A549 (cell line): ENCODE measurements around the gene DDN. TPM values are rescaled to one million over a fixed set of nuclear protein-coding genes. Genes with fewer than 3 reads are reported as not detected.
A peak's percentile ranks its signal among the peaks of the same experiment; 100 is the strongest.

Experiments
- ATAC-seq, 2 experiments: fragments of 200-7000 bp in 1 of 2; fragments of >200 bp in 1 of 2; cut with Nextera tagmentation in 1 of 2; cut with Tn5 transposase in 1 of 2; 3 replicates each; pipeline versions ENCODE4 v1.8.0 to v1.9.1; 2018 to 2020; ENCODE audit warnings: mild to moderate bottlenecking in 1 of 2, moderate library complexity in 1 of 2
- CTCF ChIA-PET: fragments of 300-600 bp; sonication (Branson Sonifier 250); formaldehyde crosslinking; extraction: SDS; loops from one replicate; lab custom pipeline; 2021; ENCODE audit warnings: antibody characterized with exemption, inconsistent platforms; lab: Yijun Ruan, JAX
- POLR2A ChIA-PET: fragments of 350-600 bp; formaldehyde crosslinking; extraction: SDS; loops from one replicate; lab custom pipeline; 2021; ENCODE audit warnings: antibody characterized with exemption, inconsistent platforms; lab: Yijun Ruan, JAX
- DNase-seq, 2 experiments: peaks; one replicate each; pipeline versions ENCODE4 v3.0.0 to v3.0.0-alpha.2; 2011 to 2016; ENCODE audit warnings: low read depth in 1 of 2, low spot score in 1 of 2
- FAIRE-seq: peaks from 2 replicates; lab custom pipeline; 2011; peaks lifted over from hg19 to GRCh38; lab: Jason Lieb, UNC
- H3K27ac ChIP-seq, 2 experiments: fragments of >200 bp; sonication (Bioruptor Twin); formaldehyde crosslinking; 3 replicates each; pipeline ENCODE4 v1.5.1; 2016 to 2017
- H3K4me1 ChIP-seq: fragments of >200 bp; sonication (Bioruptor Twin); formaldehyde crosslinking; 3 replicates; pipeline ENCODE4 v1.6.1; 2016
- H3K4me2 ChIP-seq: fragments of >200 bp; sonication (Bioruptor Twin); formaldehyde crosslinking; 3 replicates; pipeline ENCODE4 v1.6.1; 2016
- H3K4me3 ChIP-seq: fragments of >200 bp; sonication (Bioruptor Twin); formaldehyde crosslinking; 3 replicates; pipeline ENCODE4 v1.5.1; 2016
- H3K9me3 ChIP-seq: fragments of >200 bp; sonication (Bioruptor Twin); formaldehyde crosslinking; 3 replicates; pipeline ENCODE4 v1.6.1; 2016
- BHLHE40 ChIP-seq: IDR thresholded peaks from 2 replicates; pipeline ENCODE4 v1.6.1; 2012; ENCODE audit warnings: low read depth, low read length, inconsistent platforms
- CBX8 ChIP-seq: fragments of 200-600 bp; sonication (generic); IDR thresholded peaks from 2 replicates; pipeline ENCODE4 v1.6.1; 2016
- CHD2 ChIP-seq: fragments of 150-350 bp; IDR thresholded peaks from 2 replicates; pipeline ENCODE4 v1.6.1; 2014; ENCODE audit warnings: low read length; ENCODE audit not compliant: partially characterized antibody
- CHD4 ChIP-seq: fragments of 200-600 bp; sonication (generic); IDR thresholded peaks from 2 replicates; pipeline ENCODE4 v1.6.1; 2016; ENCODE audit warnings: antibody characterized with exemption, mild to moderate bottlenecking, borderline replicate concordance
- CTCF ChIP-seq: fragments of >200 bp; sonication (Bioruptor Twin); formaldehyde crosslinking; IDR thresholded peaks from 3 replicates; pipeline ENCODE4 v1.5.1; 2016
- EHMT2 ChIP-seq: fragments of 200-600 bp; sonication (generic); IDR thresholded peaks from 2 replicates; pipeline ENCODE4 v1.6.1; 2016; ENCODE audit warnings: antibody characterized with exemption, low read depth, mild to moderate bottlenecking, moderate library complexity
- ESRRA ChIP-seq: fragments of 150-350 bp; IDR thresholded peaks from 2 replicates; pipeline ENCODE4 v1.6.1; 2014; ENCODE audit warnings: mild to moderate bottlenecking, low read length, borderline replicate concordance
- FOSL2 ChIP-seq, 2 experiments: fragments of 450-650 bp in 1 of 2; fragments of >200 bp in 1 of 2; sonication (Bioruptor Twin) in 1 of 2; formaldehyde crosslinking; IDR thresholded peaks; 2 replicates each; pipeline versions ENCODE4 v1.5.0 to v1.6.1; 2016 to 2020; ENCODE audit warnings: mild to moderate bottlenecking in 1 of 2, moderate library complexity in 1 of 2
- FOXS1 ChIP-seq: fragments of 250-450 bp; sonication (Bioruptor Pico); IDR thresholded peaks from 2 replicates; pipeline ENCODE4 v1.5.0; 2020; ENCODE audit warnings: mild to moderate bottlenecking, moderate library complexity
- MAX ChIP-seq: IDR thresholded peaks from 2 replicates; pipeline ENCODE4 v1.6.1; 2012
- MAZ ChIP-seq: fragments of 150-350 bp; IDR thresholded peaks from 2 replicates; pipeline ENCODE4 v1.6.1; 2014; ENCODE audit warnings: antibody characterized with exemption, low read depth, low read length, borderline replicate concordance
- NFE2L2 ChIP-seq: fragments of 150-350 bp; conservative IDR thresholded peaks from 2 replicates; pipeline ENCODE4 v1.6.1; 2014; ENCODE audit warnings: low read length
- PBX3 ChIP-seq: IDR thresholded peaks from 2 replicates; pipeline ENCODE4 v1.6.1; 2012
- POLR2AphosphoS2 ChIP-seq: conservative IDR thresholded peaks from 2 replicates; pipeline ENCODE4 v1.6.1; 2012; ENCODE audit warnings: low read length, improper control_type of control experiment, inconsistent platforms
- RAD21 ChIP-seq, 2 experiments: fragments of >200 bp in 1 of 2; sonication (Bioruptor Twin) in 1 of 2; formaldehyde crosslinking in 1 of 2; IDR thresholded peaks in 1 of 2; conservative IDR thresholded peaks in 1 of 2; 2 replicates in 1 of 2; 3 replicates in 1 of 2; pipeline ENCODE4 v1.6.1; 2012 to 2018; ENCODE audit warnings: inconsistent platforms in 1 of 2
- RARB ChIP-seq: fragments of 250-450 bp; sonication (Bioruptor Pico); IDR thresholded peaks from 2 replicates; pipeline ENCODE4 v1.8.0; 2021; ENCODE audit warnings: mild to moderate bottlenecking, moderate library complexity
- SMC3 ChIP-seq: fragments of >200 bp; sonication (Bioruptor Twin); formaldehyde crosslinking; IDR thresholded peaks from 3 replicates; pipeline ENCODE4 v1.6.1; 2018; ENCODE audit warnings: inconsistent platforms
- TFCP2L1 ChIP-seq: fragments of 250-450 bp; sonication (Bioruptor Pico); IDR thresholded peaks from 2 replicates; pipeline ENCODE4 v1.5.0; 2021; ENCODE audit warnings: mild to moderate bottlenecking
- ZFP36 ChIP-seq: fragments of 450-650 bp; IDR thresholded peaks from 2 replicates; pipeline ENCODE4 v1.6.1; 2014; ENCODE audit warnings: borderline replicate concordance; ENCODE audit not compliant: partially characterized antibody
- ZNF302 ChIP-seq: fragments of 250-450 bp; sonication (Bioruptor Pico); IDR thresholded peaks from 2 replicates; pipeline ENCODE4 v1.9.0; 2021; ENCODE audit warnings: inconsistent platforms, mild to moderate bottlenecking, moderate library complexity
- polyA plus RNA-seq, 4 experiments: library from polyadenylated mRNA; depleted of rRNA in 3 of 4; stranded (reverse); fragments of >200 nt; fragmentation: RNase III in 1 of 4; extraction: RNeasy Plus Mini Kit Qiagen cat#74134 plus additional on column Dnase treatment in 1 of 4; gene quantifications; 2 replicates in 3 of 4; 3 replicates in 1 of 4; pipeline ENCODE4 v1.2.3, GENCODE V29; 2011 to 2017
- TF ChIP-seq, protein P1 (sequence below): fragments of 150-350 bp; IDR thresholded peaks from 2 replicates; pipeline ENCODE4 v1.6.1; 2014; ENCODE audit warnings: low read depth, mild to moderate bottlenecking, low read length
- TF ChIP-seq, protein P2 (sequence below): fragments of 250-450 bp; sonication (Bioruptor Pico); IDR thresholded peaks from 2 replicates; pipeline ENCODE4 v1.5.0; 2020; ENCODE audit warnings: low read depth, mild to moderate bottlenecking, moderate library complexity

The DDN gene
- polyA plus RNA-seq, 2 of the 4 experiments (the other 2 are of a cell fraction) = 0.12 to 0.50 TPM

- H3K9me3 ChIP-seq = no peaks in the 10 kb centered on the region
- peaks cover 13% of the 10 kb centered on the region for H3K4me1 ChIP-seq
- FAIRE-seq (no peak), ATAC-seq (peak; percentile 83 to 84), DNase-seq (no peak)
- no peak overlapping the region for H3K4me3 ChIP-seq
- ChIA-PET CTCF (interaction anchor here (0.8 to 77.5 kb wide), 4 partner anchors 11 to 81 kb away, joined by 3 to 2584 read pairs (median 1294); partner anchors contain the start of genes ARF3, DDN, FKBP11 and PRKAG1), POLR2A (no interaction called here)
- H3K27ac ChIP-seq = no peak overlapping the region
- TF ChIP-seq ZNF302 (CRISPR knock-in tag) = no peak
- TF ChIP-seq ESRRA = no peak
- TF ChIP-seq BHLHE40 = no peak
- no peak for TF ChIP-seq FOXS1 (CRISPR knock-in tag)
- no peak for TF ChIP-seq CBX8
- no peak for TF ChIP-seq CHD2
- no peak for TF ChIP-seq POLR2AphosphoS2
- TF ChIP-seq FOSL2 (IDR thresholded peaks at IDR 0.05) = no peak
- no peak for TF ChIP-seq FOSL2 (CRISPR knock-in tag; IDR thresholded peaks at IDR 0.05)
- TF ChIP-seq PBX3 = no peak
- peak; percentile 35 to 61; a peak in 3 of 5 replicates for TF ChIP-seq RAD21 (conservative IDR thresholded peaks at IDR 0.05 in 1 of 2, IDR thresholded peaks at IDR 0.05 in 1 of 2)
- no peak for TF ChIP-seq CHD4
- TF ChIP-seq TFCP2L1 = no peak
- TF ChIP-seq SMC3 = peak; percentile 25; the same call in 1 of the 3 replicates
- TF ChIP-seq, protein P1, sequence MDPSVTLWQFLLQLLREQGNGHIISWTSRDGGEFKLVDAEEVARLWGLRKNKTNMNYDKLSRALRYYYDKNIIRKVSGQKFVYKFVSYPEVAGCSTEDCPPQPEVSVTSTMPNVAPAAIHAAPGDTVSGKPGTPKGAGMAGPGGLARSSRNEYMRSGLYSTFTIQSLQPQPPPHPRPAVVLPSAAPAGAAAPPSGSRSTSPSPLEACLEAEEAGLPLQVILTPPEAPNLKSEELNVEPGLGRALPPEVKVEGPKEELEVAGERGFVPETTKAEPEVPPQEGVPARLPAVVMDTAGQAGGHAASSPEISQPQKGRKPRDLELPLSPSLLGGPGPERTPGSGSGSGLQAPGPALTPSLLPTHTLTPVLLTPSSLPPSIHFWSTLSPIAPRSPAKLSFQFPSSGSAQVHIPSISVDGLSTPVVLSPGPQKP = no peak
- TF ChIP-seq RARB (CRISPR knock-in tag) = no peak
- no peak for TF ChIP-seq ZFP36
- TF ChIP-seq, protein P2, sequence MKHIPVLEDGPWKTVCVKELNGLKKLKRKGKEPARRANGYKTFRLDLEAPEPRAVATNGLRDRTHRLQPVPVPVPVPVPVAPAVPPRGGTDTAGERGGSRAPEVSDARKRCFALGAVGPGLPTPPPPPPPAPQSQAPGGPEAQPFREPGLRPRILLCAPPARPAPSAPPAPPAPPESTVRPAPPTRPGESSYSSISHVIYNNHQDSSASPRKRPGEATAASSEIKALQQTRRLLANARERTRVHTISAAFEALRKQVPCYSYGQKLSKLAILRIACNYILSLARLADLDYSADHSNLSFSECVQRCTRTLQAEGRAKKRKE (CRISPR knock-in tag) = no peak
- TF ChIP-seq CTCF = peak; percentile 38
- no peak overlapping the region for H3K4me2 ChIP-seq
These were observed 33.8 kb downstream of the DDN start for GRCh38 chr12:48965298-48965838.

DNA sequence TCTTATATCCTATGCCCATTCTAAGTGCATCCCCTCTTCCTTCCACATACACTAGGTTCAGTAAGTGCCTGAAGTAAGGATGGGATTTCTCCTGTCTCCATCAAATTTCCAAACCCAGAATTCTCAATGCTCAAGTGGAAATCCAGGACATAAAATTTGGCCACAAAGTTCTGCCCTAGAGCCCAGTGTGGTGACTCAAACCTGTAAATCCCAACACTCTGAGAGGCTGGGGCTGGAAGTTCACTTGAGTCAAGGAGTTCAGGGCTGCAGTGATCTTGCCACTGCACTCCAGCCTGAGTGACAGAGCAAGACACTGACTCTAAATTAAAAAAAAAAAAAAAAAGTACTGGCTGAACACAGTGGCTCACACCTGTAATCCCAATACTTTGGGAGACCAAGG is 37.4 kb downstream of the DDN start:
- Histone ChIP-seq H3K4me1 (peaks cover 3% of the 10 kb centered on the region; the same call in 2 of the 3 replicates), H3K9me3 (no peaks in the 10 kb centered on the region), H3K4me2 (no peak overlapping the region), H3K27ac (no peak overlapping the region), H3K4me3 (no peak overlapping the region)
- ATAC-seq = no peak
- DNase-seq = no peak
- TF ChIP-seq ZFP36 (no peak), MAZ (no peak), NFE2L2 (no peak), MAX (no peak), EHMT2 (no peak)
- ChIA-PET CTCF (interaction anchor here (70.2 to 77.5 kb wide), 2 partner anchors 8 to 18 kb away, joined by 2584 read pairs; partner anchors contain the start of genes ARF3, DDN, FKBP11 and PRKAG1), POLR2A (no interaction called here)
- FAIRE-seq = no peak
